Transverse colon (tissue), 3 donors: ENCODE data around the gene NPAS3.

ENCODE experiments used
- CTCF ChIP-seq, 5 experiments: fragments of 200-600 bp in 3 of 5; fragments of 450-650 bp in 2 of 5; sonication (generic) in 3 of 5; IDR thresholded peaks; 1 replicate in 2 of 5; 2 replicates in 3 of 5; pipeline ENCODE4 v1.5.1; 2016 to 2017; ENCODE audit warnings: antibody characterized with exemption in 5 of 5, inconsistent platforms in 3 of 5, mild to moderate bottlenecking in 2 of 5, moderate library complexity in 1 of 5
- POLR2A ChIP-seq: fragments of 450-650 bp; IDR thresholded peaks from one replicate; pipeline ENCODE4 v1.6.1; 2016; ENCODE audit warnings: antibody characterized with exemption, mild to moderate bottlenecking, moderate library complexity

GRCh38 chr14:33835261-33835655 is 896.6 kb downstream of the NPAS3 start:
- TF ChIP-seq CTCF (IDR thresholded peaks at IDR 0.05) (no peak), POLR2A (no peak)
